GM18499 (cell line): ENCODE measurements around the gene SPATA18.
A peak's percentile ranks its signal among the peaks of the same experiment; 100 is the strongest.
"Not testable (repeated sequence)": the region's sequence is repeated elsewhere in the genome, so short reads cannot be mapped to it uniquely, and the experiment has no call there.

Source experiments
- ATAC-seq: cut with Tn5 transposase; IDR thresholded peaks from one replicate; pipeline ENCODE4 v1.9.1; 2021; ENCODE audit warnings: moderate number of reproducible peaks; ENCODE audit not compliant: insufficient read depth, unreplicated experiment

SPATA18 gene

DNA sequence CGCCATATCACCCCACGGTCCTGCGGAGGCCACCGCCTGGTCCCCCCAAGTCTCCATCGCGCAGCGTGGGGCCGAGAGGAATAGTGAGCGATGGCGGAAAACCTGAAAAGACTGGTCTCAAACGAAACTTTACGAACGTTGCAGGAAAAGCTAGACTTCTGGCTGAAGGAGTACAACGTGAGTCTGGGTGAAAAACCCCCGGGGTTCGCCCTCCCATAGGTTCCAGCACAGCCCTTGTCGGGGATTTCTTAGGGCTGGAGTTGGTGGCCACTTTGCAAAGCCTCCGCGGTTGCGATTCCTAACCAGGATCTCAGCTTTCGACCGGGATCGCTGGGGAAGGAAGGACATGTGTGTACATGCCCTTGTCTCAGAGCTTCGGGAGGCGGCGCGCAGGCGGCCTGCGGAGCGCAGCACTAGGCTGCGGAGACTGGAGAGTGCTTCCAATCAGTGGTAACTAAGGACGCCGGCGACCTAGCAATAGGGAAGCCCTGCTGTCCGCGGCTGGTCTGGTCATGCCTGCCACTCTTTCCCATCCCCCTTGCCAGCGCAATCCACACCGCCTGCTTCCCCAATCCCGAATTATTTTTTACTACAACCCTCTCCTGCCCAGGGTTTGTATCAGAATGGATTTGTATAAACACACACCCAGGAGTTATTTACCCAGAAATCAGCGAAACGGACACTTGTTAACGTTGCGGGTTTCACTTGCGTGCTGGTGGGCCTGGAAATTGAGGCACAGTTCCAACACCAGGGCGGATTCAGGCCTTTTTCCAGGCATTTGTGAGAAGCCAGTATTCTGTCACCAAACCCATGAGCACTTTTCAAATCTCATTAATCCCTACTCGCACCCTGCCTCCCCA, 741 bp downstream of the SPATA18 start:
- ATAC-seq: no peak

GRCh38 chr4:52052475-52052780, 1.3 kb downstream of the SPATA18 start:
- peak; percentile 56 for ATAC-seq

DNA sequence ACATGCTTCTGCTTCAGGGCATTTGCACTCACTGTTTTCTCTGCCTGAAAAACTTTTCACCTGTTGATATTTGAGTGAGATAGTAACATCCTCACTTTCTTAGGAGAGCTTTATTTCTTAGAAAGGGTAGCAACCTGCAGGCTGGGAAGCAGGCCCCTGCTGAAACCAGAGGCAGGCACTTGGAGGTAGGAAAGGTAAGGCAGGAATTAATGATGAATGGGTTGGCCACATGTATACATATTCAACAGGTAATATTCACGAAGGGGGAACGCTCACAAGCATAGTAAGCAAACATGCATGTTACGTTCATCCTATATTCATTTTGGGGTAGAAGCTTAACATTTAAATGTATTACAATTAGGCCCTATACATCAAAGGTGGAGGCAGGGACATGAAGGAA, 3.1 kb downstream of the SPATA18 start:
- ATAC-seq: no peak

- ATAC-seq: no peak
Measured at GRCh38 chr4:52057196-52057595, 6.1 kb downstream of the SPATA18 start.

GRCh38 chr4:52058275-52058674, 7.2 kb downstream of the SPATA18 start:
- ATAC-seq: no peak

GRCh38 chr4:52059372-52059771, 8.3 kb downstream of the SPATA18 start:
- no peak for ATAC-seq

DNA sequence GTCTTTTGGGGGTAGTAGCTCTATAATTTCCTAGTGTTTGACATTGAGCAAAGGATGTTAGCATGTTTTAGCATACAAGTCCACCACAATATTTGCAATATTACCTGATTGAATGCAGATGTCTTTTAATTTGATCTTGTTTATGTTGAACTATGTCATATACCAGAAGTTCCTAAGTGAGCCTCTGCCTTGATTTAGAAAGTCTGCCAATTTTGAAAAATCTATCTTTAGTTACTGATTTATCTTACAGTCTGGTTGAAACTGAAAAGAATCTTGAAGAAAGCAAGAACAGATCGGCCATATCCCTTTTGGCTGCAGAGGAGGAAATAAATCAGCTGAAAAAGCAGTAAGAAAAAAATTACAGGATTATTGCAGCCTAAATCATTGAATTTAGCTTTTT, 18.5 kb downstream of the SPATA18 start:
- ATAC-seq: no peak

- no peak for ATAC-seq
Measured at GRCh38 chr4:52071791-52072546, 20.9 kb downstream of the SPATA18 start.

- ATAC-seq: no peak
Measured at GRCh38 chr4:52076731-52077130, 25.6 kb downstream of the SPATA18 start.

DNA sequence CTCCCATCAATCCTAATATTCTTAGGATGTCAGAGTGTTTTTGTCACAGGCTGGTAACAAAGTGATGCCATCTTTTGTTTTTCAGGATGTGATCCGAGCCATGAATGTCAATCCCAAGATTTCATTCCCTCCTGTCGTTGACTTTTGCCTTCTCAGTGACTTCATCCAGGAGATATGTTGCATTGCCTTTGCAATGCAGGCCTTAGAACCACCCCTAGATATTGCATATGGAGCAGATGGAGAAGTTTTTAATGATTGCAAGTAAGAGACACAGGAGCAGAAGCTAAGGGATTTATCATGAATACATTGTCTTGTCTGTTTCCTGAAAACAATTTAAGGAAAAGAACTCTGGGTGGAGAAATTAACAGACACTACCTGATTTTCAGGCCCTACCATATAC, 28.6 kb downstream of the SPATA18 start:
- ATAC-seq: no peak

DNA sequence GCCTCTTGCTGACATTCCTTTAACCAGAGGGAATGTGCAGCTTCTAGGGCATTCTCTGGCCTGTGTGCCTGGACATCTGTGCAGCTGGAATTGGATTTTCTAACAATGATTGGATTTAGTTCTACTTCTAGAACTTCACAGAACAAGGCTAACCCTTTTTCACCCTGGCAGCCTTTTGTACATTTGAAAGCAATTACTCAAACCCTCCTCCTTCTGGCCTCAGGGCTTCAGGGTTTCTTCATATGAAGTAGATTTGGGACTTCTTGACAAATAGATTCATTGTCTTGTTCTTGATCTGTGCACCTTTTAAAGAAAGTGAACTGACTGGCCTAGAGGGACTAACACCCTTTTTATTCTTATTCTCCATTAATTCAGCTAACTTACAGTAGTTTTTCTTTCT, 30.1 kb downstream of the SPATA18 start:
- no peak for ATAC-seq

DNA sequence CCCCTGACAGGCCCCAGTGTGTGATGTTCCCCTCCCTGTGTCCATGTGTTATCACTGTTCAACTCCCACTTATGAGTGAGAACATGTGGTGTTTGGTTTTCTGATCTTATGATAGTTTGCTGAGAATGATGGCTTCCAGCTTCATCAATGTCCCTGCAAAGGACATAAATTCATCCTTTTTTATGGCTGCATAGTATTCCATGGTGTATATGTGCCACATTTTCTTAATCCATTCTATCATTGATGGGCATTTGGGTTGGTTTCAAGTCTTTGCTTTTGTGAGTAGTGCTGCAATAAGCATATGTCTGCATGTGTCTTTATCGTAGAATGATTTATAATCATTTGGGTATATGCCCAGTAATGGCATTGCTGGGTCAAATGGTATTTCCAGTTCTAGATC, 35.3 kb downstream of the SPATA18 start:
- ATAC-seq: not testable (repeated sequence)

GRCh38 chr4:52091801-52092200, 40.7 kb downstream of the SPATA18 start:
- ATAC-seq: no peak

GRCh38 chr4:52093466-52093865, 42.4 kb downstream of the SPATA18 start:
- no peak for ATAC-seq

GRCh38 chr4:52094376-52095145, 43.5 kb downstream of the SPATA18 start:
- ATAC-seq: no peak

- no peak for ATAC-seq
Measured at GRCh38 chr4:52095374-52095773, 44.3 kb downstream of the SPATA18 start.

- ATAC-seq: no peak
Measured at GRCh38 chr4:52096048-52096447, 44.9 kb downstream of the SPATA18 start.

DNA sequence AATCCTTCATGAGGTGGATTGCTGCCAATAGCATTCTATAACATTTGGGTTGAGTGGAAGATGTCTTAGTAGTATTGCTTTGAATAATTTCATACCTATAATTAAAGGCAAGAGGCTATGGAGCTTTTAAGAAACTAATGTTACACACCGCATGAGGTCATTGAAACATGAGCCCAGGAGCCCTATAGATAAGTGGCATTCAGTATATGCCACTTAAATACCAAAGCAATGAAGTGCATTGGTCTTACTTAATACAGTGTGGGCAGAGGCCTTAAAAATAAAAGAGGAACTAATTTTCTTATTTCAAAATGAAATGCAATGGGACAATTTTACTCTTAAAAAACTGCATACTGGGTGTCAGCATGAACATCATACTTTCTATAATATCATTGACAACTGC, 47.5 kb downstream of the SPATA18 start:
- ATAC-seq: no peak

DNA sequence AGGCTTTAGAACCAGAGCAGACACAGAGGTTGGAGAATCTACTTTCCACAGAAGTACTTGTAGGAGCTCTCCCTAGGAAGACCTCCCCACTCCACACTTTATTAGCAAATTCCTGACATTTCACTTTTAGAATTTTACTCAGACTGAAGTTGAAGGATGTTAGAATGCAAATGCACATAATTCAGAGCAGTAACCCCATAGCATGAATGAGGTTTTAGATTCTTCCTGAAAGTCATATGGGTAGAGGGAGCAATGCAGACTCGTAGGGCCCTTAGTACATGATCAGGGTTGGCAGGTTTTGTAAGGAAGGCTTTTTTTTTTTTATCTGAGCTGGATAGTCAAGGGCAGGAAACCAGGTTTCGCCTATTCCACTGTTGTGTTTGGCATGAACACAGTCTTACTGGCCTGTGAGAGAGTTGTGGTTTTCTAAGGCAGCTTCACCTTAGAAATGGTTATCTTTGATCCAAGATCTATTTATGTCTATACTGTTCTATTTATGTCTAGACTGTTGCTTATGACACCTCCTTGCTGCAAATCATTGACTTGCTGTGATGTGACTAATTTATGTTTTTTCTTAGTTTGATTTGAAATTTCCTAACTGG, 48.9 kb downstream of the SPATA18 start:
- no peak for ATAC-seq

GRCh38 chr4:52102587-52102986, 51.5 kb downstream of the SPATA18 start:
- ATAC-seq: no peak

DNA sequence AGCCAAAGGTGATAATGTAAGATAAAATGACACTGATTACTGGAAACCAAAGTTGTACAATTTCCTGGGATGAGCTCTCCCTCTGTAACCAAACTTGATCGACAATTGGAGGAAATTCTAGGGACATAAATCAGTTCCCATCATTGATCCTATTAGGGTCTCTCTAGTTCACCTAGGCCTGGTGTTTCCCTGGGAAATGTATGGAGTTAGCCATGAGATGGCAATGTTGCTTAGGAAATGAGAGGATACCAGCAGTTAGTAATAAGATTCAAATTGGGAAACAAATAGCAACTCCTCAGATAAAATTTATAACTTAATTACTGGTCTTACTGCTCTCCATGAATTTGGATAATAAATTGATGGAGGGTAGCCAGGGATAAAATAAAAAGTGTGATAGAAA, 52.2 kb downstream of the SPATA18 start:
- no peak for ATAC-seq
